ENCODE data around the gene TMPRSS3. TPM values are rescaled to one million over a fixed set of nuclear protein-coding genes. Genes with fewer than 3 reads are reported as not detected.

Gene TMPRSS3
- total RNA-seq, 1 donor from 2014 or later = not detected

GRCh38 chr21:42414928-42415769 is 19.3 kb upstream of the TMPRSS3 start:
- no peaks in the 10 kb centered on the region for H3K36me3 Mint-ChIP-seq
- peaks cover 35% of the 10 kb centered on the region for H3K27me3 Mint-ChIP-seq (ENCODE audit: low read depth)
- no peak for TF ChIP-seq CTCF (IDR thresholded peaks at IDR 0.05; ENCODE audit: unreplicated experiment)
- no peak for DNase-seq (ENCODE audit: low spot score in 2 of 2, unreplicated experiment in 2 of 2)
- H3K4me3 Mint-ChIP-seq = no peak overlapping the region
- no peak overlapping the region for H3K27ac Mint-ChIP-seq
- H3K9me3 Mint-ChIP-seq = no peaks in the 10 kb centered on the region
- H3K4me1 Mint-ChIP-seq = no peaks in the 10 kb centered on the region

GRCh38 chr21:42414553-42414927 is 18.7 kb upstream of the TMPRSS3 start:
- Mint-ChIP-seq H3K4me1 (no peaks in the 10 kb centered on the region), H3K27ac (no peak overlapping the region), H3K27me3 (ENCODE audit: low read depth) (peaks cover 35% of the 10 kb centered on the region), H3K9me3 (no peaks in the 10 kb centered on the region), H3K36me3 (no peaks in the 10 kb centered on the region), H3K4me3 (no peak overlapping the region)
- DNase-seq (ENCODE audit: low spot score in 2 of 2, unreplicated experiment in 2 of 2) = no peak
- TF ChIP-seq CTCF (IDR thresholded peaks at IDR 0.05; ENCODE audit: unreplicated experiment) = no peak

- Mint-ChIP-seq H3K9me3 (no peaks in the 10 kb centered on the region), H3K36me3 (no peaks in the 10 kb centered on the region), H3K27ac (no peak overlapping the region), H3K27me3 (ENCODE audit: low read depth) (peaks cover 31% of the 10 kb centered on the region), H3K4me1 (no peaks in the 10 kb centered on the region), H3K4me3 (no peak overlapping the region)
- TF ChIP-seq CTCF (IDR thresholded peaks at IDR 0.05; ENCODE audit: unreplicated experiment) = no peak
- no peak for DNase-seq (ENCODE audit: low spot score in 2 of 2, unreplicated experiment in 2 of 2)
Measured at GRCh38 chr21:42414066-42414465, 18.2 kb upstream of the TMPRSS3 start.

GRCh38 chr21:42413500-42413899 is 17.6 kb upstream of the TMPRSS3 start:
- H3K36me3 Mint-ChIP-seq = no peaks in the 10 kb centered on the region
- H3K4me1 Mint-ChIP-seq = no peaks in the 10 kb centered on the region
- H3K27me3 Mint-ChIP-seq (ENCODE audit: low read depth) = peaks cover 26% of the 10 kb centered on the region
- no peak overlapping the region for H3K4me3 Mint-ChIP-seq
- no peak for TF ChIP-seq CTCF (IDR thresholded peaks at IDR 0.05; ENCODE audit: unreplicated experiment)
- H3K9me3 Mint-ChIP-seq = no peaks in the 10 kb centered on the region
- no peak overlapping the region for H3K27ac Mint-ChIP-seq
- no peak for DNase-seq (ENCODE audit: low spot score in 2 of 2, unreplicated experiment in 2 of 2)

- no peak overlapping the region for H3K4me3 Mint-ChIP-seq
- peaks cover 23% of the 10 kb centered on the region for H3K27me3 Mint-ChIP-seq (ENCODE audit: low read depth)
- DNase-seq (ENCODE audit: low spot score in 2 of 2, unreplicated experiment in 2 of 2) = no peak
- no peak overlapping the region for H3K27ac Mint-ChIP-seq
- H3K4me1 Mint-ChIP-seq = no peaks in the 10 kb centered on the region
- no peaks in the 10 kb centered on the region for H3K36me3 Mint-ChIP-seq
- TF ChIP-seq CTCF (IDR thresholded peaks at IDR 0.05; ENCODE audit: unreplicated experiment) = no peak
- H3K9me3 Mint-ChIP-seq = no peaks in the 10 kb centered on the region
Measured at GRCh38 chr21:42413093-42413492, 17.2 kb upstream of the TMPRSS3 start.
